GM12874 (cell line): ENCODE measurements around the gene TMPRSS6.

Source experiments
- TF ChIP-seq, protein P1 (sequence below): IDR thresholded peaks from 2 replicates; pipeline ENCODE4 v1.5.1; 2011; ENCODE audit warnings: low read depth, mild to moderate bottlenecking, control low read depth, low read length, moderate library complexity; ENCODE audit not compliant: insufficient read depth

TMPRSS6 gene

GRCh38 chr22:37128555-37129281 lies 19.2 kb upstream of the TMPRSS6 start:
- TF ChIP-seq, protein P1, sequence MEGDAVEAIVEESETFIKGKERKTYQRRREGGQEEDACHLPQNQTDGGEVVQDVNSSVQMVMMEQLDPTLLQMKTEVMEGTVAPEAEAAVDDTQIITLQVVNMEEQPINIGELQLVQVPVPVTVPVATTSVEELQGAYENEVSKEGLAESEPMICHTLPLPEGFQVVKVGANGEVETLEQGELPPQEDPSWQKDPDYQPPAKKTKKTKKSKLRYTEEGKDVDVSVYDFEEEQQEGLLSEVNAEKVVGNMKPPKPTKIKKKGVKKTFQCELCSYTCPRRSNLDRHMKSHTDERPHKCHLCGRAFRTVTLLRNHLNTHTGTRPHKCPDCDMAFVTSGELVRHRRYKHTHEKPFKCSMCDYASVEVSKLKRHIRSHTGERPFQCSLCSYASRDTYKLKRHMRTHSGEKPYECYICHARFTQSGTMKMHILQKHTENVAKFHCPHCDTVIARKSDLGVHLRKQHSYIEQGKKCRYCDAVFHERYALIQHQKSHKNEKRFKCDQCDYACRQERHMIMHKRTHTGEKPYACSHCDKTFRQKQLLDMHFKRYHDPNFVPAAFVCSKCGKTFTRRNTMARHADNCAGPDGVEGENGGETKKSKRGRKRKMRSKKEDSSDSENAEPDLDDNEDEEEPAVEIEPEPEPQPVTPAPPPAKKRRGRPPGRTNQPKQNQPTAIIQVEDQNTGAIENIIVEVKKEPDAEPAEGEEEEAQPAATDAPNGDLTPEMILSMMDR = no peak

DNA sequence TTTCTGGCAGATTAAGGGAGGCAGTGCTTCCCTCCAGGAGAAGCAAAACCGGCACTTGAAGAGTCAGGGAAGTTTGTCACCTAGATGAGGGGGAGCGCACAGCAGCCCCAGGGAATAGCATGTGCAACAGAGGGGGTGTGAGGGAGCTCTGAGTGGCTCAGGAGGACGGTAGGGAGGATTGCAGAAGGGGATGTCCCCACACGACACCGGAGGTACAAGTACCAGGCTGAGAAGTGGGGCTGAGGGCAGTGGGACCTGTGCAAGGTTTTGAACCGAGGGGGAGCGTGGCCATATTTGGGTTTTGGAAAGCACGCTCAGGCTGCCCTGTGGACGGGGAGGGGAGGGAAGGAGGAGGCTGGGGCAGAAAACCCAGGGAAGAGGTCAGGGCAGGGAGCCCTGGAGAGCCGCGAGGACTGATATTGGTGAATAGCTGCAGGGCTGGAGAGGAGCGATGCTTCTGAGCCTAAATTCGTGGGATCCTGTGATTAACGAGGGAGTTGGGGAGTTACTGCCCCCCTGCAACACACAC lies 17.9 kb upstream of the TMPRSS6 start:
- TF ChIP-seq, protein P1 = no peak

DNA sequence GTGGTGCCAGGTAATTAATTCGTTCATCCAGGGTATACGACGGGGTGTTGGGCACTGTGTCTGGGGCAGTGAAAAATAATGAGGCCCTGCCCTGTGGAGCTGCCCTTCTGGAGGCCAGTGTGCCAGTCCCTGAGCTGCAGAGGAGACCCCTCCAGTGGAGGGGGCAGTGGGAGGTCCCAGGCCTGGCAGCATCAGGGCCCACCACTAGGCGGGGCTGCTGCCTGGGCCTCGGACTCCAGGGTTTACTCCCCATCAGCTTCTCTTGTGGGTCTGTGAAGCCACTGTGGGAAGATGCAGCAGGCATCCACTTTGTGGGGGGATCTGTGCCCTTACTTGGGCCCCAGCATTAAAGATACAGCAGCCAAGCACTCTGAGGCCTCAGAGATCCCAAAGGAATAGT lies 17.4 kb upstream of the TMPRSS6 start:
- TF ChIP-seq, protein P1 = peak; percentile 53

DNA sequence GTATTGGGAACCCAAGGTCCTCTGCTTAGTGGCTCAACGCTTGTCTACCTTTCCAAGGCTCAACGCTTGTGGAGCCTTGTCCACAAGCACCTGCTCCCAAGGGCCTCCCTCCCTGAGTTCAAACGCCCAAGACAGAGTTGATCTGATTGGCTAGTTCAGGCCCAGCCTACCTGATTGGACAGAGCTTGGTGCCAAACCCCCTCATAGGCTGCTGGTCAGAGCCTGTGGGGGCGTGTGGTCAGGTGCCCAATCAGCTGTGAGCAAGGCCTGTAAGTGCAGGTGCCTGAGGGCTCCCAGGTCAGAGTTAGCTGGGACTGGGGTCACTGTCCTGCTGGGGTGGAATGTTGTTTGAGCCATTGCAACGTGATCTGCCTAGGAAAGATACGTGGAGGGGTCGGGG lies 16.9 kb upstream of the TMPRSS6 start:
- TF ChIP-seq, protein P1 = no peak

DNA sequence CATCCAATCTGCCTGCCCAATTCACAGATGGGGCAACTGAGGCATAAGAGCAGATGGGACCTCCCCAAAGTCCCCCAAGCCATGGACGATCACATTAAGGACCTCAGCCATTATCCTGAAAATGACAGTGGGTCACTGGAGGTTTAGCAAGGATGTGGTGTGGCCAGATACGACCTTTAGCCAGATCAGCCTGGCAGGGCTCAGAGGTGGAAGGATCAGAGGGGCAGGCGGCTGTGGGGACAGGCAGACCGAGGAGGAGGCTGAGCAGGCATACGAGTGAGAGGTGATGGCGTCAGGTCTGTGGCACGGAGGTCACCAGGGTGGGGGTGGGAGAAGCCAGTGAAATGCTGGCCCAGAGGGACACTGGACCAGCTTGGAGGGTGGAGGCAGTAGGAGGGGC lies 14.1 kb upstream of the TMPRSS6 start:
- TF ChIP-seq, protein P1 = no peak

DNA sequence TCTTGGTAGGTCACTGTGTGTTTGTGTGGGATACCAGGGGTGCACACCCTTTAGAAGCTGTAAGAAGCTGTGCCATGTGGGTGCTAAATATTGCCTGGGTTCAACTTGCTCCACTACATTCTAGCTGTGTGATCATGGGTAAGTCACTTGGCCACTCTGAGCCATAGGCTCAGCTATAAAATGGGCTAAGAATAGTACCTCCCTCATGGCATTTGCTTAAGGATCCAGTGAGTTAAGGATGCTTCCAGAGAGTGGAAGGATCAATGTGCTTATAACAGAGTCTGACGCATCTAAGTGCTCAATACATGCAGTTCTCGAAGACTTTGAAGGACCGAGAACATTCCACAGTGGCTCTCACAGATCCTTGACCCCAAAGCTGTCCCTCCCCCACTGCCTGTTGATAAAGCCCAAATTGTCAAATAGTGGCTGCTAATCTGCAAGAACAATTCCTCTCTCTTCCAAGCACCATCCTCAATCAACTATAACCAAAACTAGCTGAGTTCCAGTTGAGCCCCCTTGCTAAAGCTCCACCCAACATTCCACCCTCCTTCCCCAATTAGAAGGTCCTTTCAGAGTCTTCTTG lies 13.2 kb upstream of the TMPRSS6 start:
- TF ChIP-seq, protein P1 = no peak

DNA sequence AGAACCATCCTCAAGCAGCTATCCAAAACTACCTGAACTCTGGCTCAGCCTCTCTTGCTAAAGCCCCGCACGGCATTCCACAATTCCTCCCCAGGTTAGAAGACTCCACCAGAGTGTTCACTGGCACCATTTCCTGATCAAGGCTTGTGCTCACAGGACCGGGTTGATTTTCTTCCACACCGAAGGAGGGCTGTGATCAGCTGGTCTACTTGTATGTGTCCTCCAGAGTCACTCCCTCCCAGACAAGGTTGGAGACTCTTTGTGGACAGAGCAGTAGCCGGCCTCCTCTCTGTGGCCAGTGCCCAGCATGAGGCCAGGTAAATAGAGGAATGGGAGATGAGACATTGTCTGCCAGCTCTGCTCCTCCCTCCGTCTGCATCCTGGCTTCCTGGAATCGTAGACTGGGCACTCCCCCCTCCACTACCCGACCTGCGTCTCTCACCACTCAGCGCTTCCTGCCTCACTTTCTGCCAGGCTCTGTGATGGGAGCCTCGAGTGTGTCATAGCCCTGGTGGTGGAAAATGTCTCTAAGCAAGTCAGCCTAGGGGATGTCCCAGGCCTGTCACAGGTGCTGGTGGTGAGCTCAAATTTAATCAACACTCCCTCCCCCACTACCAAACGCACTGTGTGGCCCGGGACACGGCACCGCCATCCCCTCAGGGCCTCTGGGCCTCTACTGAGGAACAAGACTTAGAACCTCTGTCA lies 12.5 kb upstream of the TMPRSS6 start:
- TF ChIP-seq, protein P1 = no peak
